HG02884 (cell line): ENCODE data around the gene FARP1.

Experiments
- ATAC-seq: cut with Tn5 transposase; IDR thresholded peaks from one replicate; pipeline ENCODE4 v1.9.1; 2021; ENCODE audit warnings: mild to moderate bottlenecking, moderate library complexity; ENCODE audit not compliant: unreplicated experiment

Gene FARP1

DNA sequence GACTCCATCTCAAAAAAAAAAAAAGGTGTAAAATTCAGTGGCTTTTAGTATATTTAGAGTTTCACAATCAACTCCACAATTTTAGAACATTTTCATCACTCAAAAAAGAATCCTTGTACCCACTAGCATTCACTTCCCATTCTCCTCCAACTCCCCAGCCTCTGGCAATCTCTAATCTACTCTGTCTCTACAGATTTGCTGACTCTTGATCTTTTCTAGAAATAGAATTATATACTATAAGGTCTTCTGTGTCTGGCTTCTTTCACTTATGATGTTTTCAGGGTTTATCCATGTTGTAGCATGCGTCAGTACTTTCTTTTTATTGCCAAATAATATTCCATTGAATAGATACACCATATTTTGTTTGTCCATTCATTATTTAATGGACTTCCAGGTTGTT is 8.0 kb upstream of the FARP1 start:
- ATAC-seq = no peak

DNA sequence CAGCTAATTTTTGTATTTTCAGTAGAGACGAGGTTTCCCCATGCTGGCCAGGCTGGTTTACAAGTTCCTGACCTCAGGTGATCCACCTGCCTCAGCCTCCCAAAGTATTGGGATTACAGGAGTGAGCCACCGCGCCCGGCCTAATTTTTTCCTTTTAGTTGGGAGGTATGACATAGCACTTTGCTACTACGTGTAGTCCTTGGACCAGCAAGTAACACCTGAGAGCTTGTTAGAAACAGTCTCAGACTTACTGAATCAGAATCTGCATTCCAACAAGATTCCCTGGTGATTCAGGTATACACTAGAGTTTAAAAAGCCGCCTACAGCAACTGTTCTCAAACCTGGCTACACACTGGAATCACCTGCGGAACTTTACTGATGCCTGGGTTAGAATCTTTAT is 1.8 kb upstream of the FARP1 start:
- no peak for ATAC-seq

DNA sequence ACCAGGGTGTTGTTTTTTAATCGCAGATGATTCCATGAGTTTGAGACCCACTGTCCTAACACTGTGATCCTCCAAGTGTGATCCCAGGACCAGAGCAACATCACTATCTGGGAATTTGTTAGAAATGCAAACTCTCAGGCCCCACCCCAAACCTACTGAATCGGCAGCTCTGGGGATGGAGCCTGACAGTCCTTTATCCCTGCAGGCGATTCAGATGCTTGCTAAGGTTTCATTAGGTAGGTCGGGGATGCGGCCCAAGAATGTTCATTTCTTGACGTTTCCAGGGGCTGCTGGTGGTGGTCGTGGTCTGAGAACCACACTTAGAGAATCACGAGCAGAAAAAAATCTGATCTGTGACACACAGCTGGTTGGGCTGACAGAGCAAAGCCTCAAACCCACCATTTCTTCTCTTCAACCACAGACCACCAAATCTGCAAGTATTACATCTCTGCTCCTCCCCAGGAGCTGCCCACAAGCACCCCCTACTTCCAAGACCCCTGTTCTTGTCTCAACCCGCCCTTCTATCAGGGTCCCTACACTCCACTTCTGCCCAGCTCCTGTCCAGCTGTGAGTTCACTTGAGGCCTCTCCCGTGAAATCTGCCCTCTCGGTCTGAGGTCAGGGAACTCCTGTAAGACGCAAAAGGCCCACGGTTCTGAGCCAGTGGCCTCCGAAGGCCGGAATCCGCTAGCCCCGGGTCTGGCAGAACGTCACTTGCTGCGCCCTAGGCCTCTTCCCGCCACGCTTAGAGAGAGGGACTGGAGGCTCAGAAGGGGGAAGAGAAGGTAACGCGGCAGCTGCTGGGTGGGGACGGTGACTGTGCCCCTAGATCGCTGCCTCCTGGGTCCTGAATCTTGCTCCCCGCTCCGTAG is 1.1 kb upstream of the FARP1 start:
- no peak for ATAC-seq

- peak; percentile 24 for ATAC-seq
These were observed 261 bp downstream of the FARP1 start for GRCh38 chr13:98143157-98143553.

DNA sequence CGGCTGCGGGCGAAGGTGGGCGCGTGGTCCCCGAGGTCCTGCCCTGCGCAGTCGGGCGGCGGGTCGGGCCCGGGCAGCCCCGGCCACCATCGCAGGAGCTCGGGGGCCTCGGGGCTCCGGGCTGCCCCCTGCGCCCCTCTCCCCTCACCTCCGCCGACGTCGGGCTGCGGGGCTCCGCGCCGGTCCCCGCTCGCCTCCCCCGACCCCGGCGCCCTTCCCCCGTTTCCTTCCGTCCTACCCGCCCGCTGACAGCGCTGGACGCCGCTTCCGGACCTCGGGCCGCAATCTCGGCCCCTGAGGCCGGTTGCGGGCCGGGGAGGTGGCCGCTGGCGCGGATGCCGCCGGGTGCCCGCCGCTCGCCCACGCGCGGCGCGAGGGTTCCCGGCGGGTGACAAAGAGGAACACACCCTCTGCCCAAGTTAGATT is 720 bp downstream of the FARP1 start:
- ATAC-seq = no peak

DNA sequence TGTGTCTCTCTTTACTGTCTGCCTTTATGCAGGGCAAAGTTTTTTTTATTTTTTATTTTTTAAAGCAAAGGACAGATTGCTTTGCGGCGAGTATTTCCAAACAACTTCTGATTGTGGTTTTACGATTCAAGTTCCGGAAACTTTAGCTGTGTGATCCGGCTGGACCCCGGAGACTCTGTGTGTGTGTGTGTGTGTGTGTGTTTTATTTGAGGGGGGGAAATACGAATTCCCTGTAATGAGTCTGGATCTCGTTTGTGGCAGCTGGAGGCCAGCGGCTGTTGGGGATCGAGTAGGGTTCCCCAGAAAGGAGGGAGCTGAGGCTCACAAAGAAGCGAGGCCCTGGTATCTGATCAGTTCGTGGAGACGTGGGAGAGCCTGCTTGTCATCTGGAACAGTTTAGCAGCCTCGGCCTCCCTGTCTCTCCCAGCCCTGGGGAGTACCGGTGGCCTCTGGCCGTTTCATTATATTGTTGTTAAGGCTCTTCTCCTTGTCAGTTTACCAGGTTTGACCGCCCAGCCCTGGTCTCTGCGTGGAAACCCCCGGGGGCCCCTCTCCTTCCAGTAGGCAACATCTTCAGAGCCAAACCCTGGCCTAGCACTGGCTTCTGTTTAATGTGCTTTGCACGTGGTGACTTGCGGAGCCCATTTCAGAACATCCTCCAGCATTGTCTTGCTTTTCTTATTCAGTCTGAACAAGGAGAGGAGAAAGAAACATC is 1.3 kb downstream of the FARP1 start:
- ATAC-seq = no peak

DNA sequence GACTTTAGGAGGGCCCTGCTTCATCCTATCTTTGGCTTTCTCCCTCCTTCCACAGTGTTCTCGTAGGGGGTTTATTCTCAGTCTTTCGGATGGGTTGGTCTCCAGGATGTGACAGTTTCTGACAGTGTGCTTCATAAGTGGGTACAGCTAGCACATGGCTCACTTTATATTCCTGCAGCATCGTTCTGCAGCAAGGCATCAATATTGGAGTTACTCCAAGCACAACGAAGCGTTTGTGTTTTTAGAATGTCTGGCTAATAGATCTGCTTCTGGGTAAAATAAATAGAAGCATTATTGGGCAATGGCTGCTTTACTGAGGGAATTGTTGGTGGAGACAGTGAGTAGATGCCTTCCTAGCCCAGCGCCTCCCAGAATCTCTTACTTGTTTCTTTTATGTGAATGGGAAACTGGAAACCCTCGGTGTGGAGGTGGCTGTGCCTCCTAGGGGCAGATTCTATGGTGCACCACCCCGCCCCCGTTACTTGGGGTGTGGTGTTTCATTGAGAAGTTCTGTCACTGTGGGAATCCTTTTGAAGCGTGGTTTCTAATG is 2.0 kb downstream of the FARP1 start:
- ATAC-seq = no peak

DNA sequence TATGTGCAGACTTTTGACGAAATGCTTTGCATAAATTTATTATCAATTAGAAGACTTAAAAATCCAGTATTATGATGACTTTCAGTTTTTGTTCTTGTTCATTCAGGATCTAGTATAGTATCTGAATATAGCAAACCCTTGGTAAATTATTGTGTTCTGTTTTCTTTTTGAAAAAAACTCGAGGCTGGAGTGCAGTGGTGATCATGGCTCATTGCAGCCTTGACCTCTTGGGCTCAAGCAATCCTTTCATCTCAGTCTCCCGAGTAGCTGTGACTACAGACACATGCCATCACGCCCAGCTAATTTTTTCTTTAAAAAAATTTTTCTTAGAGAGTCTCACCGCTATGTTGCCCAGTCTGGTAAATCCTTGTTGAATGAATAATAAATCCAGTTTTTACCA is 4.6 kb downstream of the FARP1 start:
- ATAC-seq = no peak

- no peak for ATAC-seq
These were observed 8.1 kb downstream of the FARP1 start for GRCh38 chr13:98150832-98151479.

DNA sequence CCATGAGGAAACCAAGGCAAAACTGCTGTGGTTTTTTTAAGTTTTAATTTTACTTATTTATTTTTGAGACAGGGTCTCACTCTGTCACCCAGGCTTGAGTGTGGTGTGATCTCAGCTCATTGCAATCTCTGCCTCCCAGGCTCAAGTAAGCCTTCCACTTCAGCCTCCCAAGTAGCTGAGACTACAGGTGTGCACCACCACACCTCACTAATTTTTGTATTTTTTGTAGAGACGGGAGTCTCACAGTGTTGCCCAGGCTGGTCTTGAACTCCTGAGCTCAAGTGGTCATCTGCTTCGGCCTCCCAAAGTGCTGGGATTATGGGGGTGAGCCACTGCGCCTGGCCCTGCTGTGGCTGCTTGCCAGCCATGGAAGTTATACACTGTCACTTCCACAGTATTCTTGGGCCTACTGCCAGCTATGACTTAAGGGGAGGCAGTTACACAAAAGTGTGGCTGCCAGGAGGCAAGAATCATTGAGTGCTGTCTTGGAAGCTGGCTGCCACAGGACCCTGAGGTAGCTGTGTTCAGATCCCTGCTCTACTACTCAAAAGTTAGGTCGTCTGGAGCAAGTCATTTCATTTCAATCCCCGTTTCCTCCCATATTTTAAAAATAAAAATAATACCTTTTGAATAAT is 12.7 kb downstream of the FARP1 start:
- ATAC-seq = no peak

DNA sequence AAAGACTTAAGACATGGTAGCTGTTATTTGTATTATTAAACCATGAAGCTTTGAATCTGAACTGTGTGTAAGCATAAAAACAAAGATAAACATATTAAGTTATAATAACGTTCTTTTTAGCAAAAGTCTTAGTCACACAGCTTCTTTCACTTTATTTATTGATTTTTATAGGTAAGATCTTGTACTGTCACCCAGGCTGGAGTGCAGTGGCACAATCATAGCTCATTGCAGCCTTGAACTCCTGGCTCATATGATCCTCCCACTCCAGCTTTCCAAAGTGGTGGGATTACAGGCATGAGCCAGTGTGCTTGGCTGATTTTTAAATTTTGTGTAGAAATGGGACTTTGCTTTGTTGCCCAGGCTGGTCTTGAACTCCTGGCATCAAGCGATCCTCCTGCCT is 13.4 kb downstream of the FARP1 start:
- no peak for ATAC-seq

- ATAC-seq = no peak
These were observed 14.3 kb downstream of the FARP1 start for GRCh38 chr13:98157188-98157587.

- ATAC-seq = no peak
These were observed 14.7 kb downstream of the FARP1 start for GRCh38 chr13:98157609-98158008.

DNA sequence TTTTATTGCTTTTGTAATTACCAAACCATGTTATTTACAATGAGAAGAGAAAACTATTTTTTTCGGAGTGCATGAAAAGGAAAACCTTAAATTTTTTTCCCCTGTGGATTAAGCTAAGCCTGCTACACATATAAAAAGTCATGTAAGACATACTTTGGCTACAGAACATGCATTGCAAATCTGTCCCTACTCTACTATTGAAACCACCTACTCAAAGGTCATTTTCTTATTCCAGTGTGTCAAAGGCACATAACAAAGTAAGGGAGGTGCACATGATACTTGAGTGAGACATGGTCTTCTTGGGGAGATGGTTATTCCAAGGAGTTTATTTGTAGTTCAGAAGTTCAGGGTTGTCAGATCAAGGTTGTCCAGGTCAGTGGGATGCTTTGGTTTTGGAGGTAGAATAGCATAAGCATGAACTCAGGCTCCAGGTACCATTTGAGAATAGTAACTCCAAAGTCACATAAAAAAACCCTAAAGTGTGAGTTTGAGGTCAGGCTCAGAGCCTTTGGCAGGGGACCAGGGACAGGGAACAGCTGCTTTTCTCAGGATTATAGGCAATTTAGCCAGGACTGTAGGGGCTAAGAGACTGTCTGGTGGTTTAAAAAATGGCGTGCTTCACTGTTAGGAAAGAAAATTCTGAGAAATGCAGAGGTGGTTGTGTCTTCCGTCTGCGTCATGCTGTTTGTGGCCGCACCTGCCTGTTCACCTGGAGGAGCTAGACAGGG is 15.4 kb downstream of the FARP1 start:
- no peak for ATAC-seq

GRCh38 chr13:98162935-98163334 is 20.0 kb downstream of the FARP1 start:
- ATAC-seq = no peak

DNA sequence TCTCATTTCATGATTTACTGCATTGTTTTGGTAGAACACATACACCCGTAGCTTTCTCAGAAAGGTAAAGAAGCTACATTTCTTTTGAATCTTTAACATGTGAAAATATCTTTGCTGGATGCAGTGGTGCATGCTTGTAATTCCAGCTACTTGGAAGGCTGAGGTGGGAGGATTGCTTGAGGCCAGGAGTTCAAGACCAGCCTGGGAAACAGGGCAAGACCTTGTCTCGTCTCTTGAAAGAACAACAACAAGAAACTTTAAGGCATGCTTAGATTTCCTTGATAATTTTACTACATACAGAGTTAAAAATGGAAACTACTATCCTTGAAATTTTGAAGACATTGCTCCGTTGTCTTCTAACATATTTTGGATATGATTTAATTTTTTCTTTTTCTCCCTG is 26.4 kb downstream of the FARP1 start:
- ATAC-seq = no peak

GRCh38 chr13:98171900-98172589 is 29.2 kb downstream of the FARP1 start:
- no peak for ATAC-seq

DNA sequence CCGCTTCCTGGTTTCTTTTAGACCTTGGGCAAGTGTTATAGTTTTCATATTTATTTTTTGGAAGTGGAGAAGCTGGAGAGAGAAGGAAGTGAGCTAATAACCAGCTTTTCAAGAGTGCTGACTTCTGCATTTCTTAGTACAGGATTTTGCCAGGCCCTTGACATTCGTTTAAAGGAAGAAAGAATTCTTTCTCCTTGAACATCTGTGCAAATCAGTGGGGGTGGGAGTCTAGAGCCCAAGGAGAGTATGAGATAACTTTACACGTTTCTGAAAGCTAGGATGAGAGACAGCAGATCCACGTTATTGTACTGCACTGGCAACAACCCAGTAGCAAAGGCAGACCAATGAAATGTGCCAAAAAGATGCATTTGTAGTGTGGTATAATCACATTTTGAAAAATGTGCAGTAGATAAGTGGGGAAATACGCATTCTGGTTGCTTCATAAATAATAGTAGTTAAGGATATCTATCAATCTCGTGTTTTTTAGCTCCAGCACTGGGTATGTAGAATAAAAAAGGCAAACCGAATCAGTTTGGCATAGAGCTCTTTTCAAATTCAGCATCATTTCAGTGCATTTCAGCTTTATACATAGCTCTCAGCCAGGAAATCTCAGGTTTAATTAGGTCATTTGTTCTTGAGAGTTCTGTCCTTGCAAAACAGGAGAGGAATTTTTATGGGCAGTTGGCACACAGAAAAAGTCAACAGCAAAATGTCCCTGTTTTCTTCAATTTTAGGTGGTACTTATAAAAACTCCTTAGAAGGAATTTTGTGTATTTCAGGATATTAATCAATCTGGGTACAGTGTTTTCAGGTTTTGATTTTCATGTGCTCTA is 29.9 kb downstream of the FARP1 start:
- ATAC-seq = no peak
